Measurements from ENCODE around the gene FRYL.

DNA sequence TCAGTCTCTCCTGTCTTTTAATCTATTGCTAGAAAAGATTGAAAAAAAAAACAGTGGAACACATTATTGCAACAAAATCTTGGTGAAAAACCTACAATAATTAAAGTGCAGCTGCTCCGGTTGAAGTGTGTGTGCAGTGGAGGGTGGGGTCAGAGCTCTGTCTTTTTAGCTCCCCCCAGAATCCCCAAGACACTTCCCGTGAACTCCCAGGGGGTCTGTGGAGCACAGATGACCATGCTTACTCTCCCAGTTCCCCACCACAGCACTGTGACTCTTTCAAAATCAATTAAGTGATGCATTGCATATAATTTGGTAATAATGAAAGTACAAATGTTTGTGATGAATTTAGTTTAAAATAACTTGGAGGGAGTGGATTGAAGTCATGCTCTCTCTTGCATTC, 312.6 kb downstream of the FRYL start:
- TF ChIP-seq POLR2AphosphoS5 (IDR thresholded peaks at IDR 0.05; ENCODE audit: low read depth, low read length) (no peak), SIN3A (IDR thresholded peaks at IDR 0.05; ENCODE audit: borderline replicate concordance, insufficient read depth, low read length) (no peak)
- TF ChIP-seq, protein P1, sequence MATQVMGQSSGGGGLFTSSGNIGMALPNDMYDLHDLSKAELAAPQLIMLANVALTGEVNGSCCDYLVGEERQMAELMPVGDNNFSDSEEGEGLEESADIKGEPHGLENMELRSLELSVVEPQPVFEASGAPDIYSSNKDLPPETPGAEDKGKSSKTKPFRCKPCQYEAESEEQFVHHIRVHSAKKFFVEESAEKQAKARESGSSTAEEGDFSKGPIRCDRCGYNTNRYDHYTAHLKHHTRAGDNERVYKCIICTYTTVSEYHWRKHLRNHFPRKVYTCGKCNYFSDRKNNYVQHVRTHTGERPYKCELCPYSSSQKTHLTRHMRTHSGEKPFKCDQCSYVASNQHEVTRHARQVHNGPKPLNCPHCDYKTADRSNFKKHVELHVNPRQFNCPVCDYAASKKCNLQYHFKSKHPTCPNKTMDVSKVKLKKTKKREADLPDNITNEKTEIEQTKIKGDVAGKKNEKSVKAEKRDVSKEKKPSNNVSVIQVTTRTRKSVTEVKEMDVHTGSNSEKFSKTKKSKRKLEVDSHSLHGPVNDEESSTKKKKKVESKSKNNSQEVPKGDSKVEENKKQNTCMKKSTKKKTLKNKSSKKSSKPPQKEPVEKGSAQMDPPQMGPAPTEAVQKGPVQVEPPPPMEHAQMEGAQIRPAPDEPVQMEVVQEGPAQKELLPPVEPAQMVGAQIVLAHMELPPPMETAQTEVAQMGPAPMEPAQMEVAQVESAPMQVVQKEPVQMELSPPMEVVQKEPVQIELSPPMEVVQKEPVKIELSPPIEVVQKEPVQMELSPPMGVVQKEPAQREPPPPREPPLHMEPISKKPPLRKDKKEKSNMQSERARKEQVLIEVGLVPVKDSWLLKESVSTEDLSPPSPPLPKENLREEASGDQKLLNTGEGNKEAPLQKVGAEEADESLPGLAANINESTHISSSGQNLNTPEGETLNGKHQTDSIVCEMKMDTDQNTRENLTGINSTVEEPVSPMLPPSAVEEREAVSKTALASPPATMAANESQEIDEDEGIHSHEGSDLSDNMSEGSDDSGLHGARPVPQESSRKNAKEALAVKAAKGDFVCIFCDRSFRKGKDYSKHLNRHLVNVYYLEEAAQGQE (IDR thresholded peaks at IDR 0.05; ENCODE audit: insufficient read depth in 1 of 2, low read depth in 2 of 2, low read length in 2 of 2) = no peak
